ENCODE data around the gene ITGA8. TPM values are rescaled to one million over a fixed set of nuclear protein-coding genes. Genes with fewer than 3 reads are reported as not detected.

The ITGA8 gene
- total RNA-seq, 1 donor from 2014 or later, result 9.4 TPM

GRCh38 chr10:15748126-15748525 is 28.4 kb upstream of the ITGA8 start:
- no peaks in the 10 kb centered on the region for H3K27me3 ChIP-seq (ENCODE audit: control insufficient read depth in 3 of 3, insufficient read depth in 3 of 3, low read length in 3 of 3)
- no peaks in the 10 kb centered on the region for H3K9me3 ChIP-seq (ENCODE audit: control insufficient read depth in 3 of 3, low read length in 3 of 3)

GRCh38 chr10:15747632-15748031 is 27.9 kb upstream of the ITGA8 start:
- Histone ChIP-seq H3K36me3 (ENCODE audit: control insufficient read depth in 3 of 3, insufficient read depth in 3 of 3, low read length in 3 of 3) (no peaks in the 10 kb centered on the region), H3K9ac (ENCODE audit: low read depth in 1 of 3, low read length in 3 of 3) (no peak overlapping the region), H3K27me3 (ENCODE audit: control insufficient read depth in 3 of 3, insufficient read depth in 3 of 3, low read length in 3 of 3) (no peaks in the 10 kb centered on the region), H3K4me1 (ENCODE audit: control insufficient read depth in 3 of 3, insufficient read depth in 3 of 3, low read length in 3 of 3) (no peaks in the 10 kb centered on the region), H3K9me3 (ENCODE audit: control insufficient read depth in 3 of 3, low read length in 3 of 3) (no peaks in the 10 kb centered on the region), H3K27ac (ENCODE audit: low read depth, low read length) (no peak overlapping the region), H3K4me3 (ENCODE audit: low read length in 3 of 3) (no peak overlapping the region)

More at GRCh38 chr10:15748126-15748525, 28.4 kb upstream of the ITGA8 start:
- no peak overlapping the region for H3K9ac ChIP-seq (ENCODE audit: low read depth in 1 of 3, low read length in 3 of 3)
- H3K4me1 ChIP-seq (ENCODE audit: control insufficient read depth in 3 of 3, insufficient read depth in 3 of 3, low read length in 3 of 3), result no peaks in the 10 kb centered on the region
- no peak overlapping the region for H3K4me3 ChIP-seq (ENCODE audit: low read length in 3 of 3)
- H3K36me3 ChIP-seq (ENCODE audit: control insufficient read depth in 3 of 3, insufficient read depth in 3 of 3, low read length in 3 of 3), result no peaks in the 10 kb centered on the region
- H3K27ac ChIP-seq (ENCODE audit: low read depth, low read length), result no peak overlapping the region

- H3K9ac ChIP-seq (ENCODE audit: low read depth in 1 of 3, low read length in 3 of 3), result no peak overlapping the region
- H3K9me3 ChIP-seq (ENCODE audit: control insufficient read depth in 3 of 3, low read length in 3 of 3), result no peaks in the 10 kb centered on the region
- no peaks in the 10 kb centered on the region for H3K36me3 ChIP-seq (ENCODE audit: control insufficient read depth in 3 of 3, insufficient read depth in 3 of 3, low read length in 3 of 3)
- H3K27ac ChIP-seq (ENCODE audit: low read depth, low read length), result no peak overlapping the region
- H3K4me1 ChIP-seq (ENCODE audit: control insufficient read depth in 3 of 3, insufficient read depth in 3 of 3, low read length in 3 of 3), result no peaks in the 10 kb centered on the region
- no peaks in the 10 kb centered on the region for H3K27me3 ChIP-seq (ENCODE audit: control insufficient read depth in 3 of 3, insufficient read depth in 3 of 3, low read length in 3 of 3)
- no peak overlapping the region for H3K4me3 ChIP-seq (ENCODE audit: low read length in 3 of 3)
These were observed 26.0 kb upstream of the ITGA8 start for GRCh38 chr10:15745751-15746150.

GRCh38 chr10:15744217-15744865 is 24.6 kb upstream of the ITGA8 start:
- H3K27me3 ChIP-seq (ENCODE audit: control insufficient read depth in 3 of 3, insufficient read depth in 3 of 3, low read length in 3 of 3), result peaks cover 0 to 4% (median 3%) of the 10 kb centered on the region in 3 donors
- no peak overlapping the region for H3K4me3 ChIP-seq (ENCODE audit: low read length in 3 of 3)
- H3K9me3 ChIP-seq (ENCODE audit: control insufficient read depth in 3 of 3, low read length in 3 of 3), result no peaks in the 10 kb centered on the region
- H3K27ac ChIP-seq (ENCODE audit: low read depth, low read length), result no peak overlapping the region
- peaks cover 0 to 3% (median 2%) of the 10 kb centered on the region in 3 donors for H3K4me1 ChIP-seq (ENCODE audit: control insufficient read depth in 3 of 3, insufficient read depth in 3 of 3, low read length in 3 of 3)
- H3K9ac ChIP-seq (ENCODE audit: low read depth in 1 of 3, low read length in 3 of 3), result no peak overlapping the region
- H3K36me3 ChIP-seq (ENCODE audit: control insufficient read depth in 3 of 3, insufficient read depth in 3 of 3, low read length in 3 of 3), result no peaks in the 10 kb centered on the region

- H3K9ac ChIP-seq (ENCODE audit: low read depth in 1 of 3, low read length in 3 of 3), result no peak overlapping the region
- no peaks in the 10 kb centered on the region for H3K36me3 ChIP-seq (ENCODE audit: control insufficient read depth in 3 of 3, insufficient read depth in 3 of 3, low read length in 3 of 3)
- no peaks in the 10 kb centered on the region for H3K9me3 ChIP-seq (ENCODE audit: control insufficient read depth in 3 of 3, low read length in 3 of 3)
- H3K4me1 ChIP-seq (ENCODE audit: control insufficient read depth in 3 of 3, insufficient read depth in 3 of 3, low read length in 3 of 3), result peaks cover 0 to 4% (median 2%) of the 10 kb centered on the region in 3 donors
- H3K4me3 ChIP-seq (ENCODE audit: low read length in 3 of 3), result no peak overlapping the region
- H3K27ac ChIP-seq (ENCODE audit: low read depth, low read length), result no peak overlapping the region
- H3K27me3 ChIP-seq (ENCODE audit: control insufficient read depth in 3 of 3, insufficient read depth in 3 of 3, low read length in 3 of 3), result peaks cover 0 to 5% (median 3%) of the 10 kb centered on the region in 3 donors
These were observed 23.7 kb upstream of the ITGA8 start for GRCh38 chr10:15743443-15743842.

- no peak overlapping the region for H3K4me3 ChIP-seq (ENCODE audit: low read length in 3 of 3)
- H3K27ac ChIP-seq (ENCODE audit: low read depth, low read length), result no peak overlapping the region
- H3K36me3 ChIP-seq (ENCODE audit: control insufficient read depth in 3 of 3, insufficient read depth in 3 of 3, low read length in 3 of 3), result no peaks in the 10 kb centered on the region
- peaks cover 0 to 4% (median 2%) of the 10 kb centered on the region in 3 donors for H3K4me1 ChIP-seq (ENCODE audit: control insufficient read depth in 3 of 3, insufficient read depth in 3 of 3, low read length in 3 of 3)
- no peaks in the 10 kb centered on the region for H3K9me3 ChIP-seq (ENCODE audit: control insufficient read depth in 3 of 3, low read length in 3 of 3)
- H3K27me3 ChIP-seq (ENCODE audit: control insufficient read depth in 3 of 3, insufficient read depth in 3 of 3, low read length in 3 of 3), result peaks cover 0 to 5% (median 3%) of the 10 kb centered on the region in 3 donors
- H3K9ac ChIP-seq (ENCODE audit: low read depth in 1 of 3, low read length in 3 of 3), result no peak overlapping the region
These were observed 23.1 kb upstream of the ITGA8 start for GRCh38 chr10:15742836-15743235.

- Histone ChIP-seq H3K27me3 (ENCODE audit: control insufficient read depth in 3 of 3, insufficient read depth in 3 of 3, low read length in 3 of 3) (peaks cover 0 to 9% (median 7%) of the 10 kb centered on the region in 3 donors), H3K9me3 (ENCODE audit: control insufficient read depth in 3 of 3, low read length in 3 of 3) (no peaks in the 10 kb centered on the region), H3K4me1 (ENCODE audit: control insufficient read depth in 3 of 3, insufficient read depth in 3 of 3, low read length in 3 of 3) (peaks cover 2 to 4% (median 3%) of the 10 kb centered on the region in 3 donors), H3K36me3 (ENCODE audit: control insufficient read depth in 3 of 3, insufficient read depth in 3 of 3, low read length in 3 of 3) (no peaks in the 10 kb centered on the region), H3K9ac (ENCODE audit: low read depth in 1 of 3, low read length in 3 of 3) (no peak overlapping the region), H3K27ac (ENCODE audit: low read depth, low read length) (no peak overlapping the region), H3K4me3 (ENCODE audit: low read length in 3 of 3) (no peak overlapping the region)
These were observed 22.4 kb upstream of the ITGA8 start for GRCh38 chr10:15742102-15742501.

GRCh38 chr10:15741581-15741980 is 21.9 kb upstream of the ITGA8 start:
- Histone ChIP-seq H3K27ac (ENCODE audit: low read depth, low read length) (no peak overlapping the region), H3K27me3 (ENCODE audit: control insufficient read depth in 3 of 3, insufficient read depth in 3 of 3, low read length in 3 of 3) (peaks cover 0 to 9% (median 7%) of the 10 kb centered on the region in 3 donors), H3K9me3 (ENCODE audit: control insufficient read depth in 3 of 3, low read length in 3 of 3) (no peaks in the 10 kb centered on the region), H3K9ac (ENCODE audit: low read depth in 1 of 3, low read length in 3 of 3) (no peak overlapping the region), H3K4me1 (ENCODE audit: control insufficient read depth in 3 of 3, insufficient read depth in 3 of 3, low read length in 3 of 3) (peaks cover 2 to 4% (median 3%) of the 10 kb centered on the region in 3 donors), H3K36me3 (ENCODE audit: control insufficient read depth in 3 of 3, insufficient read depth in 3 of 3, low read length in 3 of 3) (no peaks in the 10 kb centered on the region), H3K4me3 (ENCODE audit: low read length in 3 of 3) (no peak overlapping the region)

GRCh38 chr10:15740261-15740660 is 20.5 kb upstream of the ITGA8 start:
- H3K9me3 ChIP-seq (ENCODE audit: control insufficient read depth in 3 of 3, low read length in 3 of 3), result no peaks in the 10 kb centered on the region
- H3K36me3 ChIP-seq (ENCODE audit: control insufficient read depth in 3 of 3, insufficient read depth in 3 of 3, low read length in 3 of 3), result no peaks in the 10 kb centered on the region
- H3K4me1 ChIP-seq (ENCODE audit: control insufficient read depth in 3 of 3, insufficient read depth in 3 of 3, low read length in 3 of 3), result peaks cover 2 to 4% (median 3%) of the 10 kb centered on the region in 3 donors
- no peak overlapping the region for H3K27ac ChIP-seq (ENCODE audit: low read depth, low read length)
- no peak overlapping the region for H3K4me3 ChIP-seq (ENCODE audit: low read length in 3 of 3)
- H3K27me3 ChIP-seq (ENCODE audit: control insufficient read depth in 3 of 3, insufficient read depth in 3 of 3, low read length in 3 of 3), result peaks cover 0 to 9% (median 7%) of the 10 kb centered on the region in 3 donors
- no peak overlapping the region for H3K9ac ChIP-seq (ENCODE audit: low read depth in 1 of 3, low read length in 3 of 3)

- Histone ChIP-seq H3K27me3 (ENCODE audit: control insufficient read depth in 3 of 3, insufficient read depth in 3 of 3, low read length in 3 of 3) (peaks cover 0 to 9% (median 7%) of the 10 kb centered on the region in 3 donors), H3K36me3 (ENCODE audit: control insufficient read depth in 3 of 3, insufficient read depth in 3 of 3, low read length in 3 of 3) (no peaks in the 10 kb centered on the region), H3K4me1 (ENCODE audit: control insufficient read depth in 3 of 3, insufficient read depth in 3 of 3, low read length in 3 of 3) (peaks cover 2 to 4% (median 3%) of the 10 kb centered on the region in 3 donors), H3K4me3 (ENCODE audit: low read length in 3 of 3) (peak overlapping the region in 1 of 3 donors; percentile 30), H3K9ac (ENCODE audit: low read depth in 1 of 3, low read length in 3 of 3) (no peak overlapping the region), H3K27ac (ENCODE audit: low read depth, low read length) (peak overlapping the region; percentile 20), H3K9me3 (ENCODE audit: control insufficient read depth in 3 of 3, low read length in 3 of 3) (no peaks in the 10 kb centered on the region)
These were observed 19.7 kb upstream of the ITGA8 start for GRCh38 chr10:15739254-15739970.
